LNCAP (cell line): Measurements from ENCODE around the gene FDXR.

Source experiments
- CTCF ChIP-seq: fragments of 450-650 bp; IDR thresholded peaks from 2 replicates; pipeline ENCODE4 v1.5.1; 2017; ENCODE audit warnings: mild to moderate bottlenecking

FDXR gene

GRCh38 chr17:74903034-74903433 lies 30.2 kb upstream of the FDXR start:
- TF ChIP-seq CTCF = no peak

- TF ChIP-seq CTCF = no peak
Observed at GRCh38 chr17:74901353-74902135, 28.8 kb upstream of the FDXR start.

- no peak for TF ChIP-seq CTCF
Observed at GRCh38 chr17:74900208-74900607, 27.4 kb upstream of the FDXR start.

- TF ChIP-seq CTCF = no peak
Observed at GRCh38 chr17:74898376-74898946, 25.7 kb upstream of the FDXR start.

GRCh38 chr17:74893936-74894671 lies 21.3 kb upstream of the FDXR start:
- TF ChIP-seq CTCF = no peak

GRCh38 chr17:74892974-74893911 lies 20.4 kb upstream of the FDXR start, which contains the start of gene FADS6:
FADS6 (minus strand) TSS chr17:74893633; CDS start chr17:74893595, 38 bp downstream.
- TF ChIP-seq CTCF = no peak
